Gastrocnemius medialis (tissue), 4 donors: ENCODE measurements around the gene OR10H5.

Experiments
- CTCF ChIP-seq, 5 experiments: fragments of 450-650 bp in 3 of 5; fragments of 200-600 bp in 2 of 5; sonication (generic) in 2 of 5; IDR thresholded peaks in 4 of 5; conservative IDR thresholded peaks in 1 of 5; 1 replicate in 4 of 5; 2 replicates in 1 of 5; pipeline ENCODE4 v1.5.1; 2016 to 2019; ENCODE audit warnings: antibody characterized with exemption in 5 of 5, mild to moderate bottlenecking in 3 of 5, moderate library complexity in 3 of 5
- POLR2A ChIP-seq, 2 donors: fragments of 450-650 bp; IDR thresholded peaks; one replicate each; pipeline ENCODE4 v1.6.1; 2017; ENCODE audit warnings: antibody characterized with exemption in 2 of 2, mild to moderate bottlenecking in 2 of 2, moderate library complexity in 2 of 2

GRCh38 chr19:15810335-15810734 lies 22.9 kb downstream of the OR10H5 start:
- TF ChIP-seq CTCF (IDR thresholded peaks at IDR 0.05 in 4 of 5, conservative IDR thresholded peaks at IDR 0.05 in 1 of 5) (no peak), POLR2A (IDR thresholded peaks at IDR 0.05) (no peak)
